ENCODE measurements around the gene TAF5L.

- no peak for TF ChIP-seq CTCF (IDR thresholded peaks at IDR 0.05)
- TF ChIP-seq POLR2A (IDR thresholded peaks at IDR 0.05) = no peak
- TF ChIP-seq POLR2AphosphoS5 (IDR thresholded peaks at IDR 0.05) = no peak
- TF ChIP-seq EP300 (IDR thresholded peaks at IDR 0.05) = no peak
Measured at GRCh38 chr1:229648406-229648805, 22.5 kb upstream of the TAF5L start.

Measured in gastroesophageal sphincter (tissue), 3 donors.